Astrocyte (in vitro differentiated cells and primary cell): ENCODE measurements around the gene CLEC16A.

Experiments
- EZH2 ChIP-seq: IDR thresholded peaks from 2 replicates; pipeline ENCODE4 v1.6.1; 2012; ENCODE audit warnings: mild to moderate bottlenecking, low read length, inconsistent platforms; ENCODE audit not compliant: insufficient read depth
- TF ChIP-seq, protein P1 (sequence below): IDR thresholded peaks from 2 replicates; pipeline ENCODE4 v1.5.1; 2011; ENCODE audit warnings: low read depth, mild to moderate bottlenecking, inconsistent platforms, low read length, moderate library complexity; ENCODE audit not compliant: insufficient read depth

DNA sequence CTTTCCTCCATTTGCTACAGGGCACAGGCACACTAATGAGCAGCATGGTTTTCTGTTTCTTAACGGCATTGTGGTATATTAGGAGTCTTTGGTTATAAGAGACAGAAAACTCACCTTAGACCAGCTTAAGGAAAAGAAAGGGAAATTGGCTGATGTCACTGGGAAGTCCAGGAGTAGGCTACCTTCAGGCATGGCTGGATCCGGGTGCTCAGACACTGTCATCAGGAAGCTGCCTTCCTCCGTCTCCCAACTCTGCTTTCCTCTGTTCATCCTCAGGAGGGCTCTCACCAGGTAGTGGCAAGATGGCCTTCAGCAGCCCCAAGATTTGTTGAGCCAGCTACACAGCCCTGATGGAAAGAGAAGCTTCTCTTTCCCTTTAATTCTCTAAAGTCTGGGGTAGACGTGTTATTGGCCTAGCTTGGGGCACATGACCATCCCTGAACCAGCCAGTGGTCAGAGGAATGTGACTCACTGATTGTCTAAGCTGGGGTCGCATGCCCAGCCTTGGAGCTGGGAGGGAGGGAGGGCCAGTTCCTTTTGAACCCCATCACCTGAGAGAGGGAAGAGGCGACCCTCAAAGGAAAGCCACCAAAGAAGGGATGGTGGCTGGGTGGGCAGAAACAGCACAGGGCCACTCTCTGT lies 117.4 kb downstream of the CLEC16A start:
- TF ChIP-seq, protein P1, sequence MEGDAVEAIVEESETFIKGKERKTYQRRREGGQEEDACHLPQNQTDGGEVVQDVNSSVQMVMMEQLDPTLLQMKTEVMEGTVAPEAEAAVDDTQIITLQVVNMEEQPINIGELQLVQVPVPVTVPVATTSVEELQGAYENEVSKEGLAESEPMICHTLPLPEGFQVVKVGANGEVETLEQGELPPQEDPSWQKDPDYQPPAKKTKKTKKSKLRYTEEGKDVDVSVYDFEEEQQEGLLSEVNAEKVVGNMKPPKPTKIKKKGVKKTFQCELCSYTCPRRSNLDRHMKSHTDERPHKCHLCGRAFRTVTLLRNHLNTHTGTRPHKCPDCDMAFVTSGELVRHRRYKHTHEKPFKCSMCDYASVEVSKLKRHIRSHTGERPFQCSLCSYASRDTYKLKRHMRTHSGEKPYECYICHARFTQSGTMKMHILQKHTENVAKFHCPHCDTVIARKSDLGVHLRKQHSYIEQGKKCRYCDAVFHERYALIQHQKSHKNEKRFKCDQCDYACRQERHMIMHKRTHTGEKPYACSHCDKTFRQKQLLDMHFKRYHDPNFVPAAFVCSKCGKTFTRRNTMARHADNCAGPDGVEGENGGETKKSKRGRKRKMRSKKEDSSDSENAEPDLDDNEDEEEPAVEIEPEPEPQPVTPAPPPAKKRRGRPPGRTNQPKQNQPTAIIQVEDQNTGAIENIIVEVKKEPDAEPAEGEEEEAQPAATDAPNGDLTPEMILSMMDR = no peak
- TF ChIP-seq EZH2 = no peak
